Thyroid gland (tissue), 4 donors: ENCODE results near the gene LRP2BP. TPM values are rescaled to one million over a fixed set of nuclear protein-coding genes. Genes with fewer than 3 reads are reported as not detected.

ENCODE experiments used
- DNase-seq, 2 donors: peaks; one replicate each; pipeline ENCODE4 v3.0.0-alpha.2; 2019
- H3K27ac ChIP-seq, 3 donors: fragments of 200-600 bp; sonication (generic); 1 replicate in 2 of 3; 2 replicates in 1 of 3; pipeline ENCODE4 v1.5.1; 2016 to 2019; ENCODE audit warnings: mild to moderate bottlenecking in 1 of 3, moderate library complexity in 1 of 3
- H3K27me3 ChIP-seq: fragments of 200-600 bp; sonication (generic); one replicate; pipeline ENCODE4 v1.5.1; 2019
- H3K36me3 ChIP-seq, 2 donors: fragments of 200-600 bp; sonication (generic); one replicate each; pipeline ENCODE4 v1.5.1; 2016 to 2019
- H3K4me1 ChIP-seq, 2 donors: fragments of 200-600 bp; sonication (generic); one replicate each; pipeline ENCODE4 v1.5.1; 2017 to 2019
- H3K4me3 ChIP-seq, 3 donors: fragments of 200-600 bp; sonication (generic); replicated peaks in 1 of 3; 1 replicate in 2 of 3; 2 replicates in 1 of 3; pipeline ENCODE4 v1.5.1; 2016; ENCODE audit warnings: mild to moderate bottlenecking in 1 of 3
- H3K9me3 ChIP-seq: fragments of 200-600 bp; sonication (generic); one replicate; pipeline ENCODE4 v1.5.1; 2017
- CTCF ChIP-seq, 6 experiments: fragments of 200-600 bp in 3 of 6; fragments of 450-650 bp in 3 of 6; sonication (generic) in 3 of 6; IDR thresholded peaks; one replicate each; pipeline ENCODE4 v1.5.1; 2016 to 2019; ENCODE audit warnings: antibody characterized with exemption in 6 of 6, mild to moderate bottlenecking in 2 of 6, inconsistent platforms in 1 of 6, moderate library complexity in 1 of 6
- POLR2A ChIP-seq, 2 donors: fragments of 450-650 bp; IDR thresholded peaks; one replicate each; pipeline ENCODE4 v1.6.1; 2017; ENCODE audit warnings: antibody characterized with exemption in 2 of 2, mild to moderate bottlenecking in 2 of 2, moderate library complexity in 1 of 2
- WGBS, 2 donors: methylation state at CpG; one replicate each; pipeline ENCODE4 v1.1.5; 2017; 5-methylcytosine and 5-hydroxymethylcytosine counted together
- intact Hi-C: fragments of 100-400 bp; cut with DNase I; formaldehyde crosslinking; loops from one replicate; pipeline ENCODE4 v1.15.1; 2023
- total RNA-seq, 4 donors: library from RNA; depleted of rRNA; stranded (reverse); fragments of >200 nt; gene quantifications; one replicate each; pipeline ENCODE4 v1.2.3, GENCODE V29; 2016

The LRP2BP gene
- total RNA-seq, 4 donors from 2014 or later, result 1.4 to 3.1 (median 2.3) TPM

- 20 to 57% methylated on average over 2 of the region's 2 CpGs for WGBS, 2 donors
- no peak for DNase-seq
- no peak for TF ChIP-seq CTCF (IDR thresholded peaks at IDR 0.05)
- TF ChIP-seq POLR2A (IDR thresholded peaks at IDR 0.05), result no peak
- Histone ChIP-seq H3K4me1 (peaks cover 18 to 37% of the 10 kb centered on the region in 2 donors), H3K4me3 (no peak overlapping the region), H3K9me3 (no peaks in the 10 kb centered on the region), H3K27me3 (no peaks in the 10 kb centered on the region), H3K27ac (no peak overlapping the region), H3K36me3 (peaks cover 0 to 16% of the 10 kb centered on the region in 2 donors)
- intact Hi-C loops, result no loop called here
Measured at GRCh38 chr4:185421366-185422124, 25.8 kb upstream of the LRP2BP start.

GRCh38 chr4:185416955-185417354 lies 21.2 kb upstream of the LRP2BP start:
- no peaks in the 10 kb centered on the region for H3K27me3 ChIP-seq
- no peaks in the 10 kb centered on the region for H3K9me3 ChIP-seq
- H3K27ac ChIP-seq, result no peak overlapping the region
- TF ChIP-seq CTCF (IDR thresholded peaks at IDR 0.05) (no peak), POLR2A (IDR thresholded peaks at IDR 0.05) (no peak)
- peaks cover 14 to 21% of the 10 kb centered on the region in 2 donors for H3K4me1 ChIP-seq
- intact Hi-C loops, result no loop called here
- no peak for DNase-seq
- peaks cover 0 to 28% of the 10 kb centered on the region in 2 donors for H3K36me3 ChIP-seq
- H3K4me3 ChIP-seq, result no peak overlapping the region

- Histone ChIP-seq H3K4me3 (no peak overlapping the region), H3K36me3 (peaks cover 0 to 20% of the 10 kb centered on the region in 2 donors), H3K4me1 (peaks cover 6 to 10% of the 10 kb centered on the region in 2 donors), H3K27me3 (no peaks in the 10 kb centered on the region), H3K9me3 (no peaks in the 10 kb centered on the region), H3K27ac (peak overlapping the region in 1 of 3 donors; percentile 25)
- intact Hi-C loops, result no loop called here
- WGBS, 2 donors, result 84 to 89% methylated on average over 5 of the region's 5 CpGs
- no peak for DNase-seq
- TF ChIP-seq CTCF (IDR thresholded peaks at IDR 0.05), result no peak
- no peak for TF ChIP-seq POLR2A (IDR thresholded peaks at IDR 0.05)
Measured at GRCh38 chr4:185412412-185412811, 16.7 kb upstream of the LRP2BP start.

- H3K27ac ChIP-seq, result peak overlapping the region in 1 of 3 donors; percentile 25
- H3K27me3 ChIP-seq, result no peaks in the 10 kb centered on the region
- H3K4me3 ChIP-seq, result no peak overlapping the region
- no peaks in the 10 kb centered on the region for H3K9me3 ChIP-seq
- TF ChIP-seq POLR2A (IDR thresholded peaks at IDR 0.05) (no peak), CTCF (IDR thresholded peaks at IDR 0.05) (no peak)
- WGBS, 2 donors, result 81 to 86% methylated on average over 5 of the region's 5 CpGs
- intact Hi-C loops, result no loop called here
- H3K4me1 ChIP-seq, result peaks cover 6 to 10% of the 10 kb centered on the region in 2 donors
- peaks cover 0 to 15% of the 10 kb centered on the region in 2 donors for H3K36me3 ChIP-seq
- DNase-seq, result no peak
Measured at GRCh38 chr4:185411849-185412248, 16.1 kb upstream of the LRP2BP start.

- H3K9me3 ChIP-seq, result no peaks in the 10 kb centered on the region
- no peak overlapping the region for H3K27ac ChIP-seq
- no peak overlapping the region for H3K4me3 ChIP-seq
- WGBS, 2 donors, result 95 to 96% methylated on average over 2 of the region's 2 CpGs
- intact Hi-C loops, result no loop called here
- DNase-seq, result no peak
- H3K36me3 ChIP-seq, result peaks cover 4 to 20% of the 10 kb centered on the region in 2 donors
- TF ChIP-seq CTCF (IDR thresholded peaks at IDR 0.05) (no peak), POLR2A (IDR thresholded peaks at IDR 0.05) (no peak)
- no peaks in the 10 kb centered on the region for H3K27me3 ChIP-seq
- H3K4me1 ChIP-seq, result peaks cover 5 to 10% of the 10 kb centered on the region in 2 donors
Measured at GRCh38 chr4:185408432-185408831, 12.7 kb upstream of the LRP2BP start.
